Tibial artery (tissue), 4 donors: Measurements from ENCODE around the gene SLCO4A1.

Source experiments
- DNase-seq, 2 donors: peaks; one replicate each; pipeline ENCODE4 v3.0.0-alpha.2; 2019
- H3K27ac ChIP-seq, 2 donors: fragments of 200-600 bp; sonication (generic) in 1 of 2; 1 replicate in 1 of 2; 2 replicates in 1 of 2; pipeline ENCODE4 v1.5.1; 2018 to 2019; ENCODE audit warnings: mild to moderate bottlenecking in 1 of 2
- H3K27me3 ChIP-seq, 2 donors: fragments of 200-600 bp; sonication (generic) in 1 of 2; one replicate each; pipeline versions ENCODE4 v1.5.1 to v1.6.0; 2016 to 2019
- H3K36me3 ChIP-seq, 3 donors: fragments of 200-600 bp; sonication (generic) in 2 of 3; one replicate each; pipeline ENCODE4 v1.5.1; 2016 to 2019; ENCODE audit warnings: mild to moderate bottlenecking in 2 of 3
- H3K4me1 ChIP-seq, 4 donors: fragments of 200-600 bp; sonication (generic) in 2 of 4; 1 replicate in 3 of 4; 2 replicates in 1 of 4; pipeline ENCODE4 v1.5.1; 2016 to 2019
- H3K4me3 ChIP-seq, 2 donors: fragments of 200-600 bp; sonication (generic) in 1 of 2; 1 replicate in 1 of 2; 2 replicates in 1 of 2; pipeline ENCODE4 v1.5.1; 2018 to 2019; ENCODE audit warnings: mild to moderate bottlenecking in 2 of 2
- H3K9me3 ChIP-seq, 3 donors: fragments of 200-600 bp; sonication (generic) in 1 of 3; one replicate each; pipeline ENCODE4 v1.5.1; 2016 to 2019
- CTCF ChIP-seq, 2 experiments: fragments of 200-600 bp in 1 of 2; fragments of 450-650 bp in 1 of 2; IDR thresholded peaks; one replicate each; pipeline ENCODE4 v1.5.1; 2017 to 2019; ENCODE audit warnings: antibody characterized with exemption in 2 of 2, mild to moderate bottlenecking in 1 of 2, moderate library complexity in 1 of 2
- intact Hi-C: fragments of 100-400 bp; cut with DNase I; formaldehyde crosslinking; loops from one replicate; pipeline ENCODE4 v1.15.0; 2023; ENCODE audit warnings: low total_unique reads

The SLCO4A1 gene

GRCh38 chr20:62622178-62622876, 20.0 kb upstream of the SLCO4A1 start:
- no peak for DNase-seq
- no peaks in the 10 kb centered on the region for H3K36me3 ChIP-seq
- no peak for TF ChIP-seq CTCF (IDR thresholded peaks at IDR 0.05)
- peaks cover 0 to 68% of the 10 kb centered on the region in 2 donors for H3K27me3 ChIP-seq
- peaks cover 0 to 35% (median 23%) of the 10 kb centered on the region in 4 donors for H3K4me1 ChIP-seq
- H3K4me3 ChIP-seq = no peak overlapping the region
- peak overlapping the region; percentile 51 to 59 for H3K27ac ChIP-seq
- intact Hi-C loops = no loop called here
- H3K9me3 ChIP-seq = no peaks in the 10 kb centered on the region

- intact Hi-C loops = no loop called here
These were observed 19.3 kb upstream of the SLCO4A1 start for GRCh38 chr20:62622877-62623487.

GRCh38 chr20:62623488-62624324, 18.6 kb upstream of the SLCO4A1 start:
- H3K27me3 ChIP-seq = peaks cover 0 to 54% of the 10 kb centered on the region in 2 donors
- peaks cover 0 to 29% (median 23%) of the 10 kb centered on the region in 4 donors for H3K4me1 ChIP-seq
- no peak overlapping the region for H3K4me3 ChIP-seq
- peak overlapping the region; percentile 51 to 59 for H3K27ac ChIP-seq
- intact Hi-C loops = no loop called here
- peak; percentile 95 to 96 for DNase-seq
- H3K36me3 ChIP-seq = no peaks in the 10 kb centered on the region
- H3K9me3 ChIP-seq = no peaks in the 10 kb centered on the region
- peak in 1 of 2 experiments; percentile 7 for TF ChIP-seq CTCF (IDR thresholded peaks at IDR 0.05)

More at GRCh38 chr20:62622877-62623487, 19.3 kb upstream of the SLCO4A1 start:
- Histone ChIP-seq H3K27me3 (peaks cover 0 to 62% of the 10 kb centered on the region in 2 donors), H3K36me3 (no peaks in the 10 kb centered on the region), H3K9me3 (no peaks in the 10 kb centered on the region), H3K27ac (peak overlapping the region; percentile 51 to 59), H3K4me3 (no peak overlapping the region), H3K4me1 (peaks cover 0 to 29% (median 23%) of the 10 kb centered on the region in 4 donors)
- no peak for TF ChIP-seq CTCF (IDR thresholded peaks at IDR 0.05)
- DNase-seq = no peak

GRCh38 chr20:62624325-62624690, 18.0 kb upstream of the SLCO4A1 start:
- Histone ChIP-seq H3K27me3 (peaks cover 0 to 49% of the 10 kb centered on the region in 2 donors), H3K36me3 (no peaks in the 10 kb centered on the region), H3K4me3 (no peak overlapping the region), H3K9me3 (no peaks in the 10 kb centered on the region), H3K27ac (peak overlapping the region; percentile 51 to 59), H3K4me1 (peaks cover 0 to 29% (median 23%) of the 10 kb centered on the region in 4 donors)
- TF ChIP-seq CTCF (IDR thresholded peaks at IDR 0.05) = no peak
- no peak for DNase-seq
- intact Hi-C loops = no loop called here

- Histone ChIP-seq H3K36me3 (no peaks in the 10 kb centered on the region), H3K9me3 (no peaks in the 10 kb centered on the region), H3K4me1 (peaks cover 0 to 29% (median 23%) of the 10 kb centered on the region in 4 donors), H3K4me3 (no peak overlapping the region), H3K27me3 (peaks cover 0 to 49% of the 10 kb centered on the region in 2 donors), H3K27ac (peak overlapping the region; percentile 51 to 59)
- TF ChIP-seq CTCF (IDR thresholded peaks at IDR 0.05) = no peak
- peak; percentile 72 to 82 for DNase-seq
- intact Hi-C loops = no loop called here
These were observed 17.4 kb upstream of the SLCO4A1 start for GRCh38 chr20:62624719-62625453.
